ENCODE measurements around the gene NUP210.
A peak's percentile ranks its signal among the peaks of the same experiment; 100 is the strongest.

Gene NUP210

DNA sequence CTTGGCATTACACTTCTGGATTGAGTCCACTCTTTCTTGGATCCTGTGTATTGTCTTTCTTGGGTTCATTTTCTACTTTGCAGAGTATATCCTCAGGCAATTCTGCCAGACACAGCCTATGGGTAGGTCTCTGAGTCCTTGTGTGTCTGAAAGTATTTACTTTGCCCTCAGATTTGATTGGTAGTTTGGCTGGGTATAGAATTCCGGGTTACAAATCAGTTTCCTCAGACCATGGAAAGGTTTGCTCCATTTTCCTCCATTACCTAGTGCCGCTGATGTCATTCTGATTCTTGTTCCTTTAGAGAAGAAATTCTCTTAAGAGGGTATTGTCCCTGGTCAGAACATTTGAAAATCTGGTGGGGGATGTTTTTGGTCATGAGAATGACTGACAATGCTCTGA, 133.2 kb downstream of the NUP210 start:
- DNase-seq = no peak

DNA sequence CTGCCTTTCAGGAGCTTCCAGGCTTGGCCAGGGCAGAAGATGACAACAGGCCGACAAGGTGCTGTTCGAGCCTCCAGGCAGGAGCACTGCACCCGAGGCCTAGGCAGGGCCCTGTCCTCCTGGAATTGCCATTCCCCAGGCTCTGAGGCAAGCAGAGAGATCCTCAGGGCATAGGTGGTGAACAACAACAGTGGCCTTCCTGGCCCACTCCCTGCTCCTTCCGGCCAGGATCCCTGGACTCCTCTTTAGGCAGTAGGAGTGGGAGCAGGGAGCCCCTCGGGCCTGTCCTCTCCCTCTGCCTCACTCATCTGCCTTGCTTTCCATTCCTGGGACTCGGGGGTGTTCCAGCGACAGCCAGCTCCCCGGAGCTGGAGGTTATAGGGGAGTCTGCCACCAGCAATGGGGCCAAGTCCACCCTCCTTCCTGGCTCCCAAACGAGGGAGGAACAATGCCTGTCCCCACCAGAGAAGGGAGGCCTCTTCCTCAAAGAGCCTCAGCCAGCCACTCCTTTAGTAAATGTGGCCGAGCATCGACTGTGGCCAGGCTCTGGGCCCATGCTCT, 135.0 kb downstream of the NUP210 start:
- DNase-seq = no peak

DNA sequence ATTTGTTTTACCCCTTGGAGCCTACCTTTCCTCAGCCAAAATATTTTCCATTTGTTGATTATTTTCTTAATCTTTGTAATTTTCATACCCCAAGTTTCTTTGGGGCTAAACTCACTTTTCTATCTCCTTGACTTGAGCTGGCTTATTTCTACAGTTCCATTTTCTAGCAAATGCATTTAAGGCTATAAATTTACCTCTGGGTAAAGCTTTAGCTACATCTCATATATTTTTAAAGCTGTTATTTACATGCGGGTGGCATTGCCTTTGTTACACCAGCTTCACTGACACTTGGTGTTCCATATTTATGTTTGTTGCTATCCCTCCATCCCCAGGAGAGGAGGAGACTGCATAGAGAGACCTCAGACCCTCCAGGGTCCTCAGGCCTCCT, 136.3 kb downstream of the NUP210 start:
- DNase-seq = no peak

DNA sequence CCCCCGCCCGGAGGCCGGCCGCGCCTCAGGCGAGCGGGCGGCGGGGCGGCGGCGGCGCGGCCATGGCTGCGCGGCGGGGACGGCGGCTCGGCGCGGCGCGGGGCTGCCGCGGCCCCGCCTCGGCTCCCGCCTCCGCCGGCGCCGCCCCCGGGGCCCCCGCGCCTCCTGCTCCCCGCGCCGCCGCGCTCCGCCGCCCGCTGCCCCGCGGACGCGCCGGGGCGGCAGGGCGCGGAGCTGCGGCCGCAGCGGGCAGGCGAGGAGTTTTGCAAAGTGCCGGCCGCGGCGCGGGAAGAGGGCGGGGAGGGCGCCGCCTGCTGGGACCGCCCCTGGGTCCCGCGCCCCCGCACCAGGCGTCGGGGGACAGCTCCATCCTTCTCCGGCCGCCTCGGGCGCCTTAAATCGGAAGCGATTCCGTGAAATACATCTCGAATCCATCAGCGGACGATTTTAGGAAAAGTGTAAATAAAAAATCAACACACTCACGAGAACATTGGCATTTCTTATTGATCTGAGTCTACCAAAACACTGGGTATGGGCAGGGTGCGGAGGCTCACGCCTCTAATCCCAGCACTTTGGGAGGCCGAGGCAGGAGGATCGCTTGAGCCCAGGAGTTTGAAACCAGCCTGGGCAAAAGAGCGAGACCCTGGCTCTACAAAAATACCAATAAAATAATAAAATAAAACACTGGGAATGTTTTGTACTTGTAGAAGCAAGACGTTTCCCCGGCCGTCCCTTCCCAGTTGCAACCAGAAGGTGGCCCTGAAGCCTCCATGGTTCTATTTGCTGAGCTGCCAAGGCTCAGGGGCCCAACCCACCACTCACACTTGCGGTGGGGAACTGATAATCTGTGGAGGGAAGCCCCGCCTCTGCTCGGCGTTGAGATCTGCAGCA, 136.9 kb downstream of the NUP210 start:
- peak in 1 of 2 experiments; percentile 48 for DNase-seq

DNA sequence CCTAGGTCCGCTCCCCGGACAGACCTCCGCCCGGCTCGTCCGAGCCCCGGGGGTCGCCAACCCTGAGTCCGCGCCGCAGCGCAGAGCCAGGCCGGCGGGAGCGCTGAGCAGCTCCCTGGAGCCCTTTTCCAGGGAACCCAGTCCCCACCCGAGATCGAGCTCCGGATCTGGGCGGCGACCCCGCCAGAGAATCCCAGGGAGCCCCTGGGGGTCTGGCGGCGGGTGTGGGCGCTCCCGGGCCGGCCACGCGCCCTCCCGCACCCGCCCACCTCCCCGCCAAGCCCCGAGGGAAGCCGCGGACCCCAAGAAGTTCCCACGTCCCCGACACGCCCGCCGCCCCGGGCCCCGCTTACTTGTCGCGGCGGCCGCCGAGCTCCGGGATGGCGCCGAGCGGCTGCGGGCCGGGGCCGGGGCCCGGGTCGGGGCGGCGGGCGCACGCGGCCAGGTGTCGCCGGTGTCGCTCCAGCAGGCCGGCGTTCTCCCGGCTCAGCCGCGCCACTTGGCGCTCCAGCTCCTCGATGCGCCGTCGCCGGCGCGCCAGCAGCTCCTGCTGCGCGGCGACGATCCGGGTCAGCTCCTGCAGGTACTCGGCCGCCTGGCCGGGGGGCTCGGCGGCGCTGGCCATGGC, 137.7 kb downstream of the NUP210 start:
- DNase-seq = no peak

DNA sequence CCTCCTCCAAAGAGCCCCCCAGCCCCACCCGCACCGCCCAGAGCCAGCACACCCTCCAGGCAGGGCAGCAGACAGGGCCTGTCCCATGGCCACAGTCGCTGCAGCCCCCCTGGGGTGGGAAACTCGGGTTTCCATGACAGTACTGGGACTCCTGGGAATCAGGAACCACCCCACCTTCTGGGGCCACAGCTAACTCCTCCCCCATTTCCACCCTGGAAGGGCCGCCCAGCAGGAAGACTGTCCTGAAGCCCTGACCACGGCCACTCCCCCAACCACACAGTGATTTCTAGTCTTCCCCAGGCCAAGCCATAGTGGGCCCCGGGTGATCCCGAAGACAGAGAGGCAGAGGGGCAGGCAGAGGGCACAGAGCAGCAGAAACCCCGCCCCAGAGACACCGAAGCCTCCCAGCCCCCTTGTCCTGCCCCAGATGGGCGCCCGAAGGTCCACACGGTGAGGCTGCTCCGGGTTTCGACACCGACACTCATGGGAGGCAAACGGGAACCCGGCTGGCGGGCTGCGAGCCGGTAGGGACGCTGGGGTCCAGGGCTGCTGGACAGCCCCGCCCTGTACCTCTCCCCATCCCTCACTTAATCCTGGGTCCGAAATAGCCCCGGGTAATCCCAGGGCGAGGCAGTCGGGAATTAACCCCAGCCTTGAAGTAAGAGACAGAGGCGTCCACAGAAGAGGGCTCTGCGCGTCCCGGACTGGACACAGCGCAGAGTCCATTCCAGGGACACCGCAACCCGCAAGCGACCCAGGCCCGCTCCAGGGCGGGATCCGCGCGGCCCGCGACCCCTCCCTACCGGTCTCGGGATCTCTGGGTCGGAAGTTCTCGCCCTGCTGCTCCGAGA, 138.4 kb downstream of the NUP210 start:
- peak; percentile 35 to 79 for DNase-seq

DNA sequence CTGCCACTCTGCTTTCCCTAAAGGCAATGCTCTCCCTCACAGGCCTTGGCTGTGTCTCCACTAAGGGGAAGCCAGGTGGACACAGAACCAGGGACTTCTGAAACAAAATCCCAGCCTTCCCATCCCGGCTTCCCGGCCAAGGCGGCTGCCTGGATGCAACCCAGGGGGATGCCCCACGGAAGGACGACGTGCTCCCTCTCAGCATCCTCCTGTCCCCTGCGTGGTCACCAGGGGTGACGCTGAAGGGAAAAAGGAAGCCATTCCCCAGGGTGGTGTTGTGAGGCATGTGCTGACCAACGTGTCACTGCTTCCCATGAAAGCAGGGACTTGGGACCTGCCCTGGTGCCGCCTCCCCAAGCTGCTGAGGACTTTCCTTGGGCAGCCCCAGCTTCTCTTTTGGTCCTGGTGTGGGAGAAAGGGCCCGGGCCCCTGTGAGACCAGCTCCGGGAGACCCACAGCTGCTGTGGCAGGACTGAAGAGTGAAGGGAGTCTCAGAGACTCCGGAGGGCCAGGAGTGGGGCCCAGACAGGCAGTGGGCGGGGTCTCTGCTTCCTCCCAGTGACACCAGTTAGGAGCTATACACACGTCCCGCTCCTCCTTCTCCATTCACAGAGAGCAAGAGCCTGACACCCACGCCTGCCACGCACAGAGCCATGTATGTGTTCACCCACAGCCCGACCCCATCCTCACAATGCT, 139.2 kb downstream of the NUP210 start:
- DNase-seq = no peak

DNA sequence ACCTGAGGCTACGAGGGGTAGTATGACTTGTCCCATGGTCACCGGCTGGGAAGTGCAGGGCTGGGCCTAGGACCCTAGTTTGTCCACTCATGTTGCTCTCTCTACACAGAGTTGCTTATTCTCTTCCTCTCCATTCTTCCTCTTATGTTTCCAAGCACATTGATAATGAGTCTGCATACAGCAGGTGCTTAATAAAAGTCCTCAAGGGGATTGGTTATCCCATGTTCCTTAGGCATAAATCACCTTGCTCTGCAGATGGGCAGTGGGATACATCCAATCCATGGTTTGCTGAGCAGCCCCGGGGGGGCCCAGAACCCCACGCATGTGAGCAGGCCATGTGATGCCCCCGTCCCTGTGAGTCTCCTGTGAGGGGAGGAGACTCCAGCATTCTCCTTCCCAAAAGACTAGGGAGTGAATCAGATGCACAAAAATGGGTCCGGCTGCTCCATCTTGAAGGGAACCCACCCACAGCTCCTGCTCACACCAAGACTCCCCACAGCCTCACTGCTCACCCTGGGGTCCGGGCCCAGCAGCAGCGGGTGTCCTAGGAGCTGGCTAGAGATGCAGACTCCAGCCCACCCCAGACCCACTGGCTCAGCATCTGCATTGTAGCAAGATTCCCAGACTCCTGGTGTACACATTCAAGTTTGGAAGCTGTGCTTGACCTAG, 139.9 kb downstream of the NUP210 start:
- no peak for DNase-seq

DNA sequence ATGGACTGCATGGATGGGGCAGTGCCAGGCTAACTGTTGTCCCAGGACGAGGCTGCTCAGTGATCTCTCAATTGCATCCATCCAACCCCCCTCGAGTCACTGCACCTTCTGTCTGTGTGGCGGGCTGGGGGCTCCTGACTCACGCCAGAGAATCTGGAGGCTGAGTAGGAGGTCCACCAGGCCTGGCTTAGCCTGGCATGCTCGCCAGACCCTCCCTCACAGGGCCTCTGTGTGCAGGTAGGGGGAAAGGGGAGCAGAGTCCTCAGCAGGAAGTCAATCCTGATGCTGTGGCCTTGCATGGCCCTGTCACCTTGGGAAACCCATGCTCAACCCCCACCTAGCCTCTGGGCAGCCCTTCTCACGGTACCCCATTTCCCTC, 140.6 kb downstream of the NUP210 start:
- DNase-seq = no peak

DNA sequence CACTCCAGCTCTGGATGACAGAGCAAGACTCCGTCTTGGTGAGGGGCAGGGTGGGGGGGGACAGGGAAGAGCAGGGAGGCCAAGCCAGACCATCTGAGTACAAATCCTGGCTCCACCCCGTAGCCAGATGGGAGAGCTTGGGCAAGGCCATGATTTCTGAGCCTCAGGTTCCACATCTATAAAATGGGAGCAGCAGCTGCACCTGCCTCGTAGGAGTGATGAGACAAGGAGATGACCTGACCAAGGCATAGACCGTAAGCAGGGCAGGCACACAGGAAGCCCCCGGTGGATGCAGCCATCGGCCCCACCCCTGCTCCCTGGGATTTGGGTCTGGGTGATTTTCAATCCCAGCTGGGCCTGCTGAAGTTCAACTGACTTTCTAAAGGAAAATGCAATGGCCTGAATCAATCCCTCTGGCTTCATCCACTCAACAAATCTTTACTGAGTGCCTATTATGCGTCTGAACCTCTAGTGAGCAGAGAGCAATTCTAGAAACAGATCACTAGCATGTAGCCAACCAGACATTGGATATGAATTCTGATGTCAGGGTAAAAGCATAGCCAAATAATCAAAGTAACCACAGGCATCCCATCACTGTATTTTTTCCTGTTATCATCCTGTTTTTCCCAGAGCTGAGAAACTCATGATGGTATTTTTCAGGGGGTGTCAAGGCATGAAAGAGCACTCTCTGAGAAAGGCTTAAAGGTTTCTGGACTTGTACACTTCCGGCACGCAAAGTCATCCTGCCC, 141.2 kb downstream of the NUP210 start:
- no peak for DNase-seq

DNA sequence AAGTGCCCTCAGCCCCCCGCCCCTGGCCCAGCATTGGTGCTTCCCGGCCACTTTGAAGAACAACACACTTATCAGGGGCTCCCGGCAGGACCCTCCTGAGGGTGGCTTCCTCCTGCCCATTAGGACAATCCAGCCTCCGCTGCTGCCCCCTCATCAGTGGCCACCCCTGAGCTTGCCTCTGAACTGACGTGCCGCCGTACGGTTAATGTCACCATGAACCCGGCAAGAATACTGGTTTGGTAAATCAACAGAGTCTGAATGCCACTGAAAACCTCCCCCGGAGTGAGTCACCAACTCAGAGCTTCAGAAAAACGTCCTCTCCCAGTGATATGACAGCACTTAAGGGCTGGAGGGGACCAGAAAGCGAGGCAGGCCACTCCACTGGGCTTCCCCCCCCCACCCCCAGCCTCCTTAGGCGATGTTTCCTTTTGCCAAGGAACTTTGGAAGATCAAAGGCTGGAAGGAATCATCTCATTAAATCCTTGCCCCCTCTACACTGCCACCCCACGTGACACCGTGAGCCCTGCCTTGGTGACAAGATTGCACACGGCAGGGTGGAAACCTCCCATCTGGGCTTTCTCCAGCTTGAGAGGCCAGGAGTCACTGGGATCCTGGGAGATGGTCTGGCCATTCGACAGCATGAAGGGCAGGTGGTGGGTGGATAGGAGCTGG, 142.1 kb downstream of the NUP210 start:
- no peak for DNase-seq

DNA sequence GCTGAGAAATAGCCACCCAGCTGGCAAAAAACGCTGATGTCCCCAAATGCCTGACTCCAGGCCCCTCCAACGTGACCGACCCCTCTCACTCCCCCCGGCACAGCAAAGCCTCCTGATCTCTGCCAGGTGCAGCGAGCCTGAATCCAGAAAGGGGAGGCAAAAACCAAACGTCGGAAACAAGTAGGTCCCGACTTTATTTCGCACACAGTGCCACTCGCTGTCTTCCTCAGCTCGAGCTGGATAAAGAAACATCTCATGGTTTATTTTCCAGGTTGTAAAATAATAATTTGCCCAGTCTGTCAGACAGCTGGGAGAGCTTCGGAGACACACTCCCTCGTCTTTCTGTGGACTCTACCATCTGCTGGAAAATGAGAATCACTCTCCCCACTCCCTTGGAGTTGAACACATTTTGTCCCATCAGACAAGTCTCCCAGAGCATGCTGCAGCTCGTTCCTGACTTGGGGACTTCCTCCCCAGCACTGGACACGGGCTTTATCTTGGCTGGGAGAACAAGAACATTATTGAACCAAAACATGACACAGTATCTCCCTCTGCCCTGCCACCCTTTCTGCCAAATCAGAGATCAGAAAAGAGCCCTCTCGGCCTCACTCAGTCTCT, 142.8 kb downstream of the NUP210 start:
- DNase-seq = no peak

DNA sequence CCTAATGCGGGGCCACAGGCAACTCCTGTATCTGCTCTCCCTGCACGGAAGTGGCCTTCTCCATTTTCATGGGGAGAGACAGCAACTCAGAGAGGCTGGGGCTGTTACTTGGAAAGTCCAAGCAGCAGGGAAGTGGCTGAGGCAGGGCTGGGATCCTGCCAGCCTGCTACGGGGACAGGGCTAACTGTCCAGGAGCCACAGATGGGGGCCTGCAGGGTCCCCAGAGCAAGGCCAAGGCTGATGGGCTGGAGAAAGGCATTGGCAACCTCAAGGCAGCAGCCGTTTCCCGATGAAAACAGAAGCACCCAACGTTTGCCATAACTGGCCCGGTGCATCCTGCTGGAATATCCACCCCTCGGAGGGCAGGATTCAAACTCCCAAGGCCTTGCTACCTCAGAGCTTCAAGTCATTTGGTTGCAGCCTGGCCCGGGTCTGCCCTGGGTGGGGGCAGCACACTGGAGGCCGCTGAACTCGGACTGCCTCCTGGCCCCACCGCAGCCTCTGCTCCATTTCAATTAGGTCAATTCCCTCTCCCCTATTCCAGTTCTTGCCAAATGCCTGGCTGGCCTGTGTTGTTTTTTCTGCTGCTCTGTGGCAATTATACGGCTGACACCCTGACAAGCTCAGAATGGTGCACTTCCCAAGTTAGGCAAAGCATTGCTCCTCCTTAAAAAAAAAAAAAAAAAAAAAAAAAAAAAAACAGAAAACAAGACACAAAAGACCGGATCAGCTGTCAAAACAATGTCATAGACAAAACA, 143.5 kb downstream of the NUP210 start:
- DNase-seq = no peak

DNA sequence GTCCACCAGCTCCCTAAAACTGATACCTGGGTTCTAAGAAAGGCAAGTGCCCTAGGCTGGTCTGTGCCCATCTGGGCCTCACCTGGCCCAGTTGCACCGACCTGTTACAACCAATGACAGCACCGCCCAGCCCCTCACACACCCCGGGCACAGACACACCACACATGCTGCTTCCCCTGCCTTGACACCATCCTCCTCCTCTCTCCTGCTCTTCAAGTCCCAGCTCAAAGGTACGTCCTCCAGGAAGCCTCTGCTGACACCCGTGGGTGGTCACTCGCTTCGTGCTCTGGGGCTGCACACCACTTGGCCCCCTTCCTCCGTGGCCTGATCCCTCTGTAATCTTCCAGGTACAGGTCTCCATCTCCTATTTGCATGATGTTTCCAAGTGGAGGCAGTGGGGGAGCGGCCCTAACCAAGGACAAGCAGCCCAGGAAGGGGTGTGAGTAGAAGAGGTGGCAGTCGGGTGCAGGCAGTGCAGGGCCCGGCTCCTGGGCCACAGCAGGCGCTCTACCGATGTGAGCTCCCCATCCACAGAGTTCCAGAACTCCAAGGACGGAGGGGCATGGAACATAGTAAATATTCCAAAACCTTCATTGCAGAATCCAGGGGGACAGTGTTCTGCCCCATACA, 144.6 kb downstream of the NUP210 start:
- no peak for DNase-seq

DNA sequence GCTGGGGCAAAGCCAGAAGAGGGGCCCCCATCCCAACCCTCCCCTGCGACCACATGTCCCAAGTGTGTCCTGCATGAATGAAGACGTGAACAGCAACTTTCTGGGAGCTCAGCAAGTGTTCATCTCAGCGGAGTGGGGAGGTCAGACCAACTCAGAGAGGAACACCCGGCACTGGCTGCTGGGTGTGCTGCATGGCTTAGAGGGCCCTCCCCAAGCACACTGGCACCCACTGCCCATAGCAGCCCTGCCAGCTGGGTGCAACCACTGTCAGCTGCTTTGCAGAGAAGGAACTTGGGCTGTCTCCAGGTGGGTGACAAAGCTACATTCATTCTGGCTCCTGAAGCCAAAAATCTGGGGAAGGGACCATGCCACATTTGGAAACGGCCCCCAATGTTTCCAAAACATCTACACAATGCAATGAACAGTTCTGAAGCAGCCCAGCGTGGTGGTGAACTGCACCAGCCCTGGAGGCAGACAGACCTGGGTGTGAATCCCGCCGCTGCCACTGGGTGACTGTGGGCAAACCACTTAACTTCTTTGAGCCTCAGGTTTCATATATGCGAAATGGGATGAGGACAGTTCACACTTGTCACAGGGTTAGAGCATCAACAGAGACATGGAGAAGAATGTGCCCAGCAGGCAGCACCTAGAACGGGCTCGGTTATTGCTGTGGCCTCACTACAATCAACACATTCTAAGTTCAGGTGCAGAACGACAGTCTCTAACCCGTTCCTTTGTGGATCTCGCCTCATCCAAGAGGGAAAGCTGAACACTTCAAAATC, 145.4 kb downstream of the NUP210 start:
- no peak for DNase-seq

DNA sequence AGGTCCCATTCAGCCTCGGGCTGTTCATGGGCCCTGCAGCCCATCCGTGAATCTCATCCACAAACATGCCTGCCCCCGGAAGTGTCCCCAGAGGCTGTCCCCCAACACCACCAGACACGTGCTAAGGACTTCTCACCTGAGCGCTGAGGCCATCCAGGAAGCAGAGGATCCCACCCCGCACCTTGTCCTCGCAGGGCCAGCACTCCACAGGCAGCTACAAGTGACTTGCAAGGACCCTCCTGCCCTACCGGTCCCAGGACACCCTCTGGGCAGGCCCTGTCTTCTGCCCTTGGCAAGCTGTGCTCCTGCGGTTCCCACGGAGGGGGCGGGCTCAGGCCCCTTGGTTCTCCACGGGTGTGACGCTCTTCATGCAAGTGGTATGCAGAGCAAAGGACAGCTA, 146.0 kb downstream of the NUP210 start:
- no peak for DNase-seq

DNA sequence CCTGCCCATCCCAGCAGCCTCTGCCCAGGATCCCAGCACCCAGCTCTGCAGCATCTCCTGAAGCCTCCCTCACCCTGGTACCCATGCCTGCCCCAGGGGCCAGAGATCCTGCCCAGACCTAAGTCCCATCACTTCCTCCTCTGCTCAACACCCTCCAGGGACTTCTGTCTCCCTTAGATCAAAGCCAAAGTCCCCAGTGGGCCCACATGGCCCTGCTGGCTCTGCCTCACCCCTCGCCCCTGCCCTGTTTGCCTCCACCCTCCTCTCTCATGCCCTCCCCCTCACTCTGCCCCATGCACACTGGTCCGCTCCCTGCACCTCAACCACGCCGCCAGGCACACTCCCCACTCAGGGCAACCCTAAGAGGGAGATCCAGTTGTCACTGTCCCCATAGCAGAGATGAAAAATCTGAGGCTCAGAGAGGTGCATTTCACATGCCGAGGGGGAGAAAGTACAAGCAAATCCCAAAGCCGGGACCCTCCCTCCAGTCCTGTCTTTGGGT, 146.5 kb downstream of the NUP210 start:
- no peak for DNase-seq

Measured in SW 1271 (cell line).